Myocyte (in vitro differentiated cells): ENCODE measurements around the gene PARM1. TPM values are rescaled to one million over a fixed set of nuclear protein-coding genes. Genes with fewer than 3 reads are reported as not detected.

ENCODE experiments used
- DNase-seq: peaks from one replicate; pipeline ENCODE4 v3.0.0-alpha.2; 2012; ENCODE audit warnings: low read depth
- total RNA-seq: library from RNA; depleted of rRNA; stranded (reverse); fragments of >200 nt; gene quantifications from 2 replicates; pipeline ENCODE4 v1.2.3, GENCODE V29; 2014

PARM1 gene
- total RNA-seq, 1 donor from 2014 or later, result 1.3 TPM

DNA sequence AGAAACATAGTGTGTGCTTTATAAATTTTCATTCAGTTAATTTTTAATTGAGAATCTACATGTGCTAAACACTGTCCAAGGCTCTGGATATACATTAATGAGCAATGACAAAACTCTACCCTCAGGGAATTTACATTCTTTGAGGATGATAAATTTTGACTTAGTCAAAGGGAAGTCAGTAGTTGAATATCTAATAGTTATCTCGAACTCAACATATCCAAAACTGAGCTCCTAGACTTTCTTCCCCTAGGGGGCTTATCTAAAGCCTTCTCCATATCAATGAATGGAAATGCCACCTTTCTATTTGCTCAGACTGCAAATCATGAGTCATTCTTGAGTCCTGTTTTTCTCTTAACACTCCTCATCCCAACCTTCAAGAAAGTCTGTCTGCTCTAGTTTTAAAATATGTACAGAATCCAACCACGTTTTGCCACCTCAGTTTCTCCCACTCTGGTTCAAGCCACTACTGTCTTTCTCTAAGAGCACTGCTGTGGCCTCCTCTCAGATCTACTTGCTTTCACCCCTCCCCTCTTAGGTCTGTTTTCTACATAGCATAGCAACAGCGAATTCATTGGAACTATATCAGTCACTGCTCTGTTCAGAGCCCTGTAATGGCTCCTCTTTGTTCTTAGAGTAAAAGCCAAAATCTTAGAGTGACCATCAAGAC lies 9.5 kb downstream of the PARM1 start:
- DNase-seq, result no peak

- DNase-seq, result no peak
These were observed 10.0 kb downstream of the PARM1 start for GRCh38 chr4:74942918-74943253.

GRCh38 chr4:74944354-74944793 lies 11.5 kb downstream of the PARM1 start:
- DNase-seq, result no peak

- DNase-seq, result no peak
These were observed 13.3 kb downstream of the PARM1 start for GRCh38 chr4:74946196-74946595.

GRCh38 chr4:74947798-74948197 lies 14.9 kb downstream of the PARM1 start:
- no peak for DNase-seq

DNA sequence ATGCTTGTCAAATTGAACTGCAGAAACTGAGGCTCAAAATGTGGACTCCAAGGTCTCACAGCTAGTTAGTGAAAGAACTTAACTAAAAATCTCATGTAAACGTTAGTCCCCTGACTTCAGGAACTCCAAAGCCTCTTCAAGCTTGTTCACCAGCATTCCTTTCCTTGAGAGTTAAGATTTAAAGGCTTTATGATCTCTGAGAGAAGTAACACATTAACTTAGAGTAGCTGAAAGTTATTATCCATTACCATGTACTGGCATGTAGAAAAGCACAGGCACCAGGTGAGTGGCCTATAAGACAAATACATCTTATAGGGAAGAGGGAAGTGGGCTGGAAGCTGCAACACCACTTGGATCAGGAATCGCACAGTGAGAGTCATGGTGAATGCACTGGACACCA lies 15.3 kb downstream of the PARM1 start:
- DNase-seq, result no peak

DNA sequence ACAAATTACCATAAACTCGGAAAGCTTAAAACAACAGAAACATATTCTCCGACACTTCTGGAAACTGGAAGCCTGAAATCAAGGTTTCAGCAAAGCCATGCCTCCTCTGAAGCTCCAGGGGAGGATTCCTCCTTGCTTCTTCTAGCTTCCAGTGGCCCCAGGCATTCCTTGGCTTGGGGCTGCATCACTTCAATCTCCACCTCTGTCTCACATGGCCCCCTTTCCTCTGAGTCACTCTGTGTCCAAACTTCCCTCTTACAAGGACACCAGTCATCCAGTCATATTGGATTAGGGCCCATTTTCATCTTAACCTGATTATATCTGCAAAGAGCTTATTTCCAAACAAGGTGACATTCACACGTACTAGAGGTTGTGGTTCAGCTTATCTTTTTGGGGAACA lies 17.3 kb downstream of the PARM1 start:
- DNase-seq, result no peak

DNA sequence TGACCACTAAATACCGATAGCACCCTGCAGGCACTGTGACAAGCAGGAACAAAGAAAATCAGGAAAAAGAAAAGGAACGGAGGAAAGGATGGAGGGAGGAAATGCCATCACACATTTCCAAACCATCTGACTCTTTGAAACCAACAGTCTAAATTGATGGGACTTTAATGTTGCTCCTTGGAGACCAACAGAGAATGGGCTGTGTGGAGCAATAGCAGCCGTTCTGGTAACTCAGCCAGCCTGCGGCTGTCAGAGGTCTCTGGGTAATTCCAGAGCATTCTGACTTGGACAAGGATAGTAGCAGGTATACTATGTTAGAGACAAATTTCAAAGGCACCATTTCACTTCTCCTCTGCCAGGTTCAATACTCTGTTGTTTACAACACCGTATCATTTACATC lies 18.0 kb downstream of the PARM1 start:
- no peak for DNase-seq

DNA sequence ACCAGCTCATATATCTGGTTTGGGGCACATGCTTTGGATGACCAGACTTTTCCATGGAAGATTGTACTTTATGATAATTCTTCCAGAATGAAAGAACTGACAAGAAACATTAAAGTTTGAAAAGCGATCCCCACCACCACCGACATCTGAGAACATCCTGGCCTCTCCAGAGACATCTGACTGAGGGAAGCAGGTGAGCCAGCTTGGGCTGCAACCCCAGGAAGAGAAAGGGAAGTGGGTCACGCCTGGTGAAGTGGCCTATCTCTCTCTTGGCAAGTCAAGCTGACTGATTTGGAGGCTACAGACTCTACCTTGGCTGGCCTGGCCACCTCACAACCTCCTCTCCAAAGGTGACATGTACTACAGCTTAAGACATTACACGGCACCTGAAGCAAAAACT lies 20.7 kb downstream of the PARM1 start:
- no peak for DNase-seq

DNA sequence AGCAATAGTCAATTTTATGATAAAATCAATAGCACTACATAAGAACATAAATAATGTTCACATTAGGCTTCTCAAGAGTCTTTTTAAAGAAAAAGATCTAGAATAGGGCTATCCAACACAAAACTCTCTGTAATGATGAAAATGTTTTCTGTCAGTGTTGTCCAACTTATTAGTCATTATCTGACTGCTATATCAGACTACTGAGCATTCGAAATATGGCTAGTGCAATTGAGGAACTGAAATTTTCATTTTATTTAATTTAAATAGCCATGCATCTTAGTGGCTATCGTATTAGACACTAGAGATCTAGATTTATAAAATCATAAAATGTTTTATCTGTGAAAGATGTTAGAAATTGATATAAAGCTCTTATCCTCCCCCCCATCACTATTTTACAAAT lies 26.0 kb downstream of the PARM1 start:
- no peak for DNase-seq

DNA sequence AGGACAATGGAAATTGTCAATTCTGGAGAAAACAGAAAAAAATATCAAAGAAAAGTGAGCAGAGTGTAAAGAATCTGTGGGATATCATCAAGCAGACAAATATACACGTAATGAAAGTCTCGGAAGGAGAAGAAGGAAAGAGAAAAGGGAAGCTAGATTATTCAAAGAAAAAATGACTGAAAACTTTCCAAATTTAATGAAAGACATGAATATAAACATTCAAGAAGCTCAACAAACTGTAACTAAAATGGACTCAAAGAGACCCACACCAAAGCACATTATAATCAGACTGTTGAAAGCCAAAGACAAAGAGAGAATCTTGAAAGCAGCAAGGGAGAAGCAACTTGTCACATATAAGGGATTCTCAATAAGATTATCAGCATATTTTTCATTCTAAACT lies 28.3 kb downstream of the PARM1 start:
- no peak for DNase-seq

DNA sequence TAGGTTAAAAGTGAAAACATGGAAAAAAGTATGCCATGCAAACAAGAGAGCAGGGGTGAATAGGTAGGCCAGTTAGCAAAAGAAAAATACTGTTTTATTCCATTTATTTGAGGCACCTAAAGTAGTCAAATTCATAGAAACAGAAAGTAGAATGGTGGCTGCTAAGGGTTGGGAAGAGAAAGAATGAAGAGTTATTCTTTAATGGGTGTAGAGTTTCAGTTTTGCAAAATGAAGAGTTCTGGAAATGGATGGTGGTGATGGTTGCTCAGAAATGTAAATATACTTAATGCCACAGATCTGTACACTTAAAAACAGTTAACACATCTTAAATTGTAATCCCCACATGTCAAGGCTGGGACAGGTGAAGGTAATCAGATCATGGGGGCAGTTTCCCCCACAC lies 29.7 kb downstream of the PARM1 start:
- no peak for DNase-seq

- no peak for DNase-seq
These were observed 31.4 kb downstream of the PARM1 start for GRCh38 chr4:74964311-74964710.

DNA sequence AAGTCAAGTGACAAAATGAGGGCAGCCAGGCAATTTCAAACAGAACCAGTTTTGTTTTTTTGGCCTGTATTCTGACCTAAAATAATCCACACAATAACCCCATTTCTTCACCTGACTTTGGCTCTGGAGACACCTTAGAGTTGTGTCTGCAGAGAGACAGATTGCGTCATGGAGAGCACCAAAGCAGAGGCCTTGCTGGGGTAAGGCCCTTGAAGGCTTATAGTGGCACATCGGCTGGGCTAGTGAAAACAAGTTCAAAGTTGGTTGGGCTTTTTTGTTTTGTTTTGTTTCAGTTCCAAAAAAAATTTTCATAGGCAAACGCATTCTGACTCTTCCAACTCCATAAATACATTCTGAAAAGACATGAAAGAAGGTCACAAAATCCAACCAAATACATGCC lies 34.4 kb downstream of the PARM1 start:
- no peak for DNase-seq

DNA sequence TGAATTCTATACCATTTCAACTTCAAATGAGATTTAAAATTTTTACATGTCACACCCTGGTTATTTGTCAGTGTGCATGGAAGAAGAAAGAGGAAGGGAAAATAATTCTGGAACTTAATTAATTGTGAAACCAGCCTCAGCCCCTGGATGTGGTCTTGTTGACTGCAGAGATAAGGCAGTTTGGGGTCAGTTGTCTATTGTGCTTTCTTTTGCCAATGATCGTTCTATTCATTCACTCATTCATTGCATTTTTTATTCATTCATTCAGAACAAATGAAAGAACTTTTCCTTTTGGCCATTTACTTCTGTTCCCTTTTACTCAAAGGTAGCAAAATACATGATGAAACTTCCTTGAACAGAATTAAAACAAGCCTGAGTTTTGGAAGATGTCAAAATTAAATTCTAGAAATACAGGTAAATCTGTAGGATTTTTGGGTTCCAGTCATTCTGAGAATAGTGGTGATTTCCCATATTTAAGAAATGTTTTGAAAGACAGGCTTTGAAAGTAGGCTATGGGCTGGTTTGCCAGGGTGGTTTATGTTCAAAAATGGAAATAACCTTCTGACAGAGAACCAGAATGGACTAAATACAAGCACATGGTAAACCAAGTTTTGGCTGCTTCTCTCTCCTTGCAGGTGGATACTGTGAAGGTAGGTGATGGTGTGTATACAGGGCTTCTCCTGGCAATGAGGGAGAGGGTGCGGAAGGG lies 35.7 kb downstream of the PARM1 start:
- DNase-seq, result no peak

DNA sequence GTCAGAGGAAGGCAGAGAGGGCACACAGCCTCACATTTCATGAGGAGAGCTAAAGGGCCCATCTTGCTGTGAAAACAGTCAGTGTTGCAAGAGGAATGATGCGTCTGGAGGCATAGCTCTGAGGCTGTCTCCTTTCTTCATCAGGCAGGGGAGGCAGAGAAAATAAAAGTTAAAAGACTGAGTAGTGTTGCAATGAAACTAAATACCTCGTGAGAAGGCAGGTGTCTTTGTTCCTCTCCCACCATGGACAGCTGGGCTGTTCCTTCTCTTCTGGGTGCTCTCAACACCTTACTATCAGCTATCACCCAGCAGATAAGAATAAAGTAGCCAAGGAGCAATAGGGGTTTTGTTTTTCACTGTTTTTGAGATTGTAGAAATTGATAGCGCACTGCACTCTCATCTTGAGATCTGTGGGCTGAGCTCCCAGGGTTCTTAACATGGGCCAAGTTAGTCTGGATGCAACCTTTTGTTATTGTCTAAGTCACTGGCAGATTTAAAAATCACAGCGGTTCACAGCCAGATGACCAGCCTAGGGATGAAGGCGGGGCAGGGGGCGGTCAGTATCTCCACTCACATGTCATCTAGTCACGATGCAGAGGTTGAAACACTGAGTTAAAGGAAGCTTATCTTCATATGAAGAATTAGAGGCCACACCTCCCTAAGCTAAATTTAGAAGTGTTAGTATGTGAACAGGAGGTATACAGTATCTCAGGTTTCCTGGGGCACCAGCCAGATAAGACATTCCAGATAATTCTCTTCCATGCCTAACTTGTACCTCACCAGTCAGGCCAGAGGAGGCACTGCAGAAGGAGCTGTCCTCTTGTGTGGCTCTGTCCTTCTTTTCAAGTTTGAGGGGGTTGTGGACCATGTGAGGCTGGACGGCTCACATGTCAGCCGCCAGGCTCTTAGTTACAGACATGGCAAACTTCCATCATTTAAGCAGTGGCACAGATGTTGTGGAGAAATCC lies 36.9 kb downstream of the PARM1 start:
- DNase-seq, result peak; percentile 43

- DNase-seq, result no peak
These were observed 37.7 kb downstream of the PARM1 start for GRCh38 chr4:74970577-74970976.

DNA sequence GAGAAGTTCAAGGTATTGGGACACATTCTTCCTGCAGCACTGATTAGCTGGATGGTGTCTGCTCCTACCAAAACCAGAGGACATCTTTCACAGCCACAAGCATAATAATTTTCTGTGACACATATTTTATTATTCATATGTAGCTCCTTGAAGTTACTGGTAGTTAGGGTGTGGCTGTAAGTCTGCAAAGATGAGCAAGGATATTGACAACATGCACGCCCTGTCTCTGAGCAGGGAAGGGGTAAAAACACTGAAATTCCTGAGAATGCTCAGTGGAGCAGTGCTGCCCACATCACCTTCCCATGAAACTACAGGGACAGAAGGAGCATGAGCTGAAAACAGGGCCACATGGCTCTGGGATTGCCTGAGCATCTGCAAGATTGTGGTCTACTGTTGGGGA lies 38.9 kb downstream of the PARM1 start:
- no peak for DNase-seq

- no peak for DNase-seq
These were observed 42.2 kb downstream of the PARM1 start for GRCh38 chr4:74975082-74975481.

- DNase-seq, result no peak
These were observed 43.2 kb downstream of the PARM1 start for GRCh38 chr4:74975848-74976824.
